Uterus (tissue), 2 donors: ENCODE results near the gene ACR.

Source experiments
- POLR2A ChIP-seq, 2 donors: fragments of 450-650 bp; IDR thresholded peaks; one replicate each; pipeline ENCODE4 v1.6.1; 2016; ENCODE audit warnings: antibody characterized with exemption in 2 of 2, mild to moderate bottlenecking in 1 of 2, moderate library complexity in 1 of 2
- TF ChIP-seq, protein P1 (sequence below), 4 experiments: fragments of 200-600 bp in 2 of 4; fragments of 450-650 bp in 2 of 4; sonication (generic) in 2 of 4; IDR thresholded peaks; one replicate each; pipeline ENCODE4 v1.5.1; 2016 to 2019; ENCODE audit warnings: antibody characterized with exemption in 4 of 4, mild to moderate bottlenecking in 2 of 4, moderate library complexity in 1 of 4

GRCh38 chr22:50737728-50738648 lies at the start of gene ACR:
- TF ChIP-seq POLR2A (IDR thresholded peaks at IDR 0.05) = no peak
- TF ChIP-seq, protein P1, sequence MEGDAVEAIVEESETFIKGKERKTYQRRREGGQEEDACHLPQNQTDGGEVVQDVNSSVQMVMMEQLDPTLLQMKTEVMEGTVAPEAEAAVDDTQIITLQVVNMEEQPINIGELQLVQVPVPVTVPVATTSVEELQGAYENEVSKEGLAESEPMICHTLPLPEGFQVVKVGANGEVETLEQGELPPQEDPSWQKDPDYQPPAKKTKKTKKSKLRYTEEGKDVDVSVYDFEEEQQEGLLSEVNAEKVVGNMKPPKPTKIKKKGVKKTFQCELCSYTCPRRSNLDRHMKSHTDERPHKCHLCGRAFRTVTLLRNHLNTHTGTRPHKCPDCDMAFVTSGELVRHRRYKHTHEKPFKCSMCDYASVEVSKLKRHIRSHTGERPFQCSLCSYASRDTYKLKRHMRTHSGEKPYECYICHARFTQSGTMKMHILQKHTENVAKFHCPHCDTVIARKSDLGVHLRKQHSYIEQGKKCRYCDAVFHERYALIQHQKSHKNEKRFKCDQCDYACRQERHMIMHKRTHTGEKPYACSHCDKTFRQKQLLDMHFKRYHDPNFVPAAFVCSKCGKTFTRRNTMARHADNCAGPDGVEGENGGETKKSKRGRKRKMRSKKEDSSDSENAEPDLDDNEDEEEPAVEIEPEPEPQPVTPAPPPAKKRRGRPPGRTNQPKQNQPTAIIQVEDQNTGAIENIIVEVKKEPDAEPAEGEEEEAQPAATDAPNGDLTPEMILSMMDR (IDR thresholded peaks at IDR 0.05) = no peak
